ENCODE results near the gene AUTS2. TPM values are rescaled to one million over a fixed set of nuclear protein-coding genes. Genes with fewer than 3 reads are reported as not detected.

AUTS2 gene
- total and polyA plus RNA-seq, 9 of the 15 experiments (the other 6 are each of a cell fraction or from before 2014, with no cell fraction given): 0.58 TPM; not detected in 8

- FAIRE-seq: no peak
- CTCF ChIA-PET (ENCODE audit: low intra/inter-chr PET ratio): no interaction called here
- H3K9me3 ChIP-seq (replicated peaks; ENCODE audit: control insufficient read depth, insufficient read depth, low read depth, low read length): no peaks in the 10 kb centered on the region
- TF ChIP-seq SIRT6 (IDR thresholded peaks at IDR 0.05; ENCODE audit: low read depth, low read length): no peak
- peak; percentile 57; the same call in 1 of the 2 replicates for TF ChIP-seq TAL1 (IDR thresholded peaks at IDR 0.05)
- TF ChIP-seq CBFA2T2 (conservative IDR thresholded peaks at IDR 0.05): peak; percentile 61
- peak; percentile 59 for TF ChIP-seq CBFA2T3 (IDR thresholded peaks at IDR 0.05)
- peaks cover 0 to 14% of the 10 kb centered on the region in 2 experiments; a peak in 3 of 5 replicates for H3K27me3 ChIP-seq (ENCODE audit: control insufficient read depth in 2 of 2, insufficient read depth in 2 of 2, low read length in 2 of 2)
- no peak overlapping the region for H3K4me2 ChIP-seq (ENCODE audit: insufficient read depth, low read length)
- no peaks in the 10 kb centered on the region for H3K36me3 ChIP-seq (ENCODE audit: control insufficient read depth, insufficient read depth, low read length)
- BruUV-seq (replicated peaks): no TSS peak
- no peak for ATAC-seq
- H3K9me1 ChIP-seq (ENCODE audit: control insufficient read depth, insufficient read depth, low read length): no peaks in the 10 kb centered on the region
- in situ Hi-C loops (cut with MboI) (no loop called here), intact Hi-C loops (cut with micrococcal nuclease) (no loop called here)
- 0% methylated on average over 12 of the region's 15 CpGs for WGBS (ENCODE audit: insufficient coverage, low coverage, missing lambda C conversion rate)
- POLR2A ChIA-PET: no interaction called here
- H2AFZ ChIP-seq (ENCODE audit: low read depth, low read length): no peak overlapping the region
- H3K79me2 ChIP-seq (ENCODE audit: control insufficient read depth, insufficient read depth, low read length): no peaks in the 10 kb centered on the region
- H4K20me1 ChIP-seq (replicated peaks; ENCODE audit: control insufficient read depth, insufficient read depth, low read length): no peaks in the 10 kb centered on the region
- H3K27ac ChIP-seq (ENCODE audit: extremely low read depth, low read depth, low read length): no peak overlapping the region
- no peak overlapping the region for H3K4me3 ChIP-seq
- H3K4me1 ChIP-seq (replicated peaks in 1 of 2; ENCODE audit: control insufficient read depth in 2 of 2, insufficient read depth in 2 of 2, low read length in 2 of 2): no peaks in the 10 kb centered on the region; a peak in 1 of 5 replicates
- H3K9ac ChIP-seq (ENCODE audit: insufficient read depth in 1 of 2, low read depth in 2 of 2, low read length in 2 of 2): no peak overlapping the region
- DNase-seq (ENCODE audit: extremely low read depth in 1 of 4, low spot score in 3 of 4): peak in 1 of 4 experiments; percentile 16
Observed at GRCh38 chr7:70838292-70838907, 1240.1 kb downstream of the AUTS2 start.

Small RNA genes within 50 kb of the gene (small RNA-seq; reads per million reads assigned to genes)
- gene AC073873.1: not detected
